RWPE2 (cell line): ENCODE results near the gene BANK1.

Source experiments
- ATAC-seq: fragments of 200-7000 bp; cut with Tn5 transposase; 3 replicates; pipeline ENCODE4 v1.9.1; 2021; ENCODE audit warnings: low read depth
- DNase-seq: peaks from one replicate; pipeline ENCODE4 v3.0.0-alpha.2; 2020; ENCODE audit warnings: low spot score
- H3K27ac ChIP-seq: fragments of 450-650 bp; 2 replicates; pipeline ENCODE4 v1.5.1; 2017; ENCODE audit warnings: mild to moderate bottlenecking; ENCODE audit not compliant: poor library complexity, severe bottlenecking
- H3K27me3 ChIP-seq: fragments of 250-450 bp; sonication (Bioruptor Pico); 2 replicates; pipeline ENCODE4 v1.5.1; 2021; ENCODE audit warnings: mild to moderate bottlenecking, moderate library complexity; ENCODE audit not compliant: insufficient read depth, poor library complexity, severe bottlenecking
- H3K36me3 ChIP-seq: fragments of 250-450 bp; sonication (Bioruptor Pico); 2 replicates; pipeline ENCODE4 v1.5.1; 2020; ENCODE audit warnings: low read depth, mild to moderate bottlenecking, moderate library complexity
- H3K4me1 ChIP-seq: fragments of 250-450 bp; sonication (Bioruptor Pico); 2 replicates; pipeline ENCODE4 v1.5.1; 2021; ENCODE audit warnings: mild to moderate bottlenecking, moderate library complexity; ENCODE audit not compliant: insufficient read depth, poor library complexity, severe bottlenecking
- H3K4me3 ChIP-seq: fragments of 250-450 bp; sonication (Bioruptor Pico); 2 replicates; pipeline ENCODE4 v1.5.1; 2021; ENCODE audit warnings: mild to moderate bottlenecking, moderate library complexity; ENCODE audit not compliant: severe bottlenecking
- H3K9me3 ChIP-seq: fragments of 250-450 bp; sonication (Bioruptor Pico); 2 replicates; pipeline ENCODE4 v1.5.1; 2021; ENCODE audit warnings: mild to moderate bottlenecking, moderate library complexity; ENCODE audit not compliant: severe bottlenecking
- TF ChIP-seq, protein P1 (sequence below): fragments of 450-650 bp; IDR thresholded peaks from one replicate; pipeline ENCODE4 v1.5.1; 2017; ENCODE audit warnings: mild to moderate bottlenecking, moderate library complexity; ENCODE audit not compliant: poor library complexity, severe bottlenecking

Gene BANK1

DNA sequence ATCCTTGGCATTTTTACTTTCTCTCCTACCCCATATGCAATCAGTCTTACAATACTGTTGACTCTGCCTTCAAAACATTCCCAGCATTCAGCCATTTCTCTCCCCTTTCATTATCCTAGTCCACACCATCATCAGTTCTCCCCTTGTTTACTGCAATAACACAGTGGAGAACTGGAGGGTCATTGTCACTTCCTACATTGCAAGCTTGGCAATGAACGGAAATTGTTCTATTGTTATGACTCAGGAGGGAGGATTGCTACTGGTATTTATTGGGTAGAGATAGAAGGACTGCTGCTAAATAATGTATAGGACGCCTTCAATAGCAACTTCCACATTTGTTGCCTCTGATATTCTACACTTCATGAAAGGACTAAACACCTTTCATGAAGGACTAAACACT is 231.8 kb downstream of the BANK1 start:
- H3K9me3 ChIP-seq: no peaks in the 10 kb centered on the region
- DNase-seq (no peak), ATAC-seq (no peak)
- no peaks in the 10 kb centered on the region for H3K36me3 ChIP-seq
- H3K27me3 ChIP-seq: no peaks in the 10 kb centered on the region
- no peak overlapping the region for H3K4me3 ChIP-seq
- H3K4me1 ChIP-seq: no peaks in the 10 kb centered on the region
- TF ChIP-seq, protein P1, sequence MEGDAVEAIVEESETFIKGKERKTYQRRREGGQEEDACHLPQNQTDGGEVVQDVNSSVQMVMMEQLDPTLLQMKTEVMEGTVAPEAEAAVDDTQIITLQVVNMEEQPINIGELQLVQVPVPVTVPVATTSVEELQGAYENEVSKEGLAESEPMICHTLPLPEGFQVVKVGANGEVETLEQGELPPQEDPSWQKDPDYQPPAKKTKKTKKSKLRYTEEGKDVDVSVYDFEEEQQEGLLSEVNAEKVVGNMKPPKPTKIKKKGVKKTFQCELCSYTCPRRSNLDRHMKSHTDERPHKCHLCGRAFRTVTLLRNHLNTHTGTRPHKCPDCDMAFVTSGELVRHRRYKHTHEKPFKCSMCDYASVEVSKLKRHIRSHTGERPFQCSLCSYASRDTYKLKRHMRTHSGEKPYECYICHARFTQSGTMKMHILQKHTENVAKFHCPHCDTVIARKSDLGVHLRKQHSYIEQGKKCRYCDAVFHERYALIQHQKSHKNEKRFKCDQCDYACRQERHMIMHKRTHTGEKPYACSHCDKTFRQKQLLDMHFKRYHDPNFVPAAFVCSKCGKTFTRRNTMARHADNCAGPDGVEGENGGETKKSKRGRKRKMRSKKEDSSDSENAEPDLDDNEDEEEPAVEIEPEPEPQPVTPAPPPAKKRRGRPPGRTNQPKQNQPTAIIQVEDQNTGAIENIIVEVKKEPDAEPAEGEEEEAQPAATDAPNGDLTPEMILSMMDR: no peak
- no peak overlapping the region for H3K27ac ChIP-seq

DNA sequence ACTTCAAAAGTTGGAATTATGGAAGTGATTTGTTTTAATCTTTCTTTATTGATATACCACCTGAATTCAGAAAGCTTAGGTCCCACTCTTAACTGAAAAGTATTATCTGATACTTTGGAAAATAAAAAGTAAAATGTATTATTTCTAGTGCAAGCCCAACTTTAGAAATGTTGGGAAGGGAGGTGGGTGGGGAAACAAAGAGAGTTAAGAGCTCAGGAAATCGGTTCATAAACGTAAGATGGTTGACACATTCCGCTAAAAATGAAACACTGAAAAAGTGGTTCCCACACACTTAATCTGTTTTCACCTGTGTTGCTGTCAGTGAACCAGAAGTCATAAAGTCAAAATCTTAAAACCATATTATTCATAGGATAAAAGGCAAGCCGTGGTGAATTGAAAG is 237.4 kb downstream of the BANK1 start:
- H3K36me3 ChIP-seq: no peaks in the 10 kb centered on the region
- no peaks in the 10 kb centered on the region for H3K4me1 ChIP-seq
- no peak overlapping the region for H3K27ac ChIP-seq
- H3K27me3 ChIP-seq: no peaks in the 10 kb centered on the region
- H3K4me3 ChIP-seq: no peak overlapping the region
- no peak for DNase-seq
- TF ChIP-seq, protein P1: no peak
- no peak for ATAC-seq
- no peaks in the 10 kb centered on the region for H3K9me3 ChIP-seq

DNA sequence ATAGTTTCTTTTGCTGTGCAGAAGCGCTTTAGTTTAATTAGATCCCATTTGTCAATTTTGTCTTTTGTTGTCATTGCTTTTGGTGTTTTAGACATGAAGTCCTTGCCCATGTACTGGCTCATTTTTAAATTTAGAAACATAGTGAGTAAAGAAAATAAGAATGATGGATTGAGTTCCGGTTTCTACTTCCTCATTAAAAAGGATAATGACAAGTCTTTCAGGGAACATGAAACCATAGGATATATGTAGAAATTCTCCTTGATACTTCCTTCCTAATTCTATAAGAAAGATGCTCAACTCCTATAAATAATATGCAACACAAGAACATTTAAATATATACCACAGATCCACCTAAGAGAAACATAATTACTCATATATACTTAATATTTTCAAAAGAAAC is 240.9 kb downstream of the BANK1 start:
- TF ChIP-seq, protein P1: no peak
- no peak for DNase-seq
- no peak for ATAC-seq
- Histone ChIP-seq H3K4me3 (no peak overlapping the region), H3K27ac (no peak overlapping the region), H3K36me3 (no peaks in the 10 kb centered on the region), H3K4me1 (no peaks in the 10 kb centered on the region), H3K27me3 (no peaks in the 10 kb centered on the region), H3K9me3 (no peaks in the 10 kb centered on the region)

DNA sequence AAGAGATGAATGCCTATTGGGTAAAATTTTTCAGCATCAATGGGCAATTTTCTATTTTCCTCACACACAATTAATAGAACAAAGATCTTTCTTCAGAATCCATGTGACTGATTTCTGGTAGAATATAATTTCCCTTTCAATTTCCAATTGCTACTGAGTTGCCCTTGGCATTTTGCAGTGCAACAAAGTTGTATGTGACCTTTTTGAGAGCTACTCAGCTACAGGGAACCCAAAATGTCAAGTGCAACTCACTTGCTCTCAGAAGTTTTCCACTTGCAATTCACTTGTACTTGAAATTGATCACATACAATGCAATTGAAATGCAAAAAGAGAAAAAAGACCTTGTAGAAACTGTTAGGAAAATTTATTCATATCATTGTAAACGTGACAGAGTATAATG is 245.5 kb downstream of the BANK1 start:
- TF ChIP-seq, protein P1: no peak

DNA sequence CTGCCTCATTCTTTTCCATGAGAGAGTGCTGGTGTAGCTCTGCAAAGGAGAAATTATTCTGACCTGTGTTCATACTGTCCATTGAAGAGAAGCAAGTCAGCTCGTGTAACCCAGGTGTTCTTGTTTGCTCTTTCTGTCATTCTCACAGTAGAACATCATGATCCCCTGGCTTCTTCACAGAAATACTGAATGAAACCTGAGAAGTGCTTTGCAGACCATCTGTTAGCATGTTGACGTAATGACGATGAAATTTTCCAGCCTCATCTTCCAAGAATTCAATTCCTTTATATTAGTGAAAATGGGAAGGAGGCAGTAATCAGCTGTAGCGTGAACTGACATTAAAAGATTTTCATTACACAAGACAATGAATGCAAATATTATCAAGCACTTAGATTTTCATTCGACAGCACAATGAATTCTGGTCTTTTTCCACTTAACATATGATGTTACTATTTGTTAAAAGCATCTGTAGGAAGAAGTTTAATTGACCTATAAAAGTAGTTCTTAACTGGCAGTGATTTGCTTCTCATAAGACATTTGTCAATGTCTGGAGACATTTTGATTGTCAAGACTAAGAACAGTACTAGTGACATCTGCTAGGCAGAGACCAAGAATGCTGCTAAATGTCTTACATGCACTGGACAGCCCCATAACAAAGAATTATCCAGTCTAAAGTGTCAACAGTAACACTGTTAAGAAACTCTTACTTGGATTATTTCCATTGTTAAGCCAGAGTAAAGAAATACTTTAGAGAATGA is 246.3 kb downstream of the BANK1 start:
- H3K27me3 ChIP-seq: no peaks in the 10 kb centered on the region
- TF ChIP-seq, protein P1: no peak
- no peaks in the 10 kb centered on the region for H3K4me1 ChIP-seq
- ATAC-seq (peak; percentile 33; the same call in 1 of the 3 replicates), DNase-seq (no peak)
- H3K9me3 ChIP-seq: no peaks in the 10 kb centered on the region
- H3K27ac ChIP-seq: no peak overlapping the region
- H3K4me3 ChIP-seq: no peak overlapping the region
- H3K36me3 ChIP-seq: no peaks in the 10 kb centered on the region

More for the DNA sequence above, 245.5 kb downstream of the BANK1 start:
- H3K27ac ChIP-seq: no peak overlapping the region
- no peaks in the 10 kb centered on the region for H3K4me1 ChIP-seq
- H3K4me3 ChIP-seq: no peak overlapping the region
- no peaks in the 10 kb centered on the region for H3K36me3 ChIP-seq
- no peak for ATAC-seq
- no peaks in the 10 kb centered on the region for H3K27me3 ChIP-seq
- H3K9me3 ChIP-seq: no peaks in the 10 kb centered on the region
- no peak for DNase-seq
